HEK293T (cell line): ENCODE results near the gene COL27A1.
"Not testable (repeated sequence)": the region's sequence is repeated elsewhere in the genome, so short reads cannot be mapped to it uniquely, and the experiment has no call there.

ENCODE experiments used
- ARNT ChIP-seq: fragments of 450-650 bp; IDR thresholded peaks from 2 replicates; pipeline ENCODE4 v1.6.1; 2017; ENCODE audit warnings: mild to moderate bottlenecking
- BHLHE40 ChIP-seq: fragments of 450-650 bp; IDR thresholded peaks from 2 replicates; pipeline ENCODE4 v1.6.1; 2016; ENCODE audit warnings: mild to moderate bottlenecking, moderate library complexity, borderline replicate concordance
- ELF4 ChIP-seq: fragments of 450-650 bp; IDR thresholded peaks from 2 replicates; pipeline ENCODE4 v1.6.1; 2017; ENCODE audit warnings: antibody characterized with exemption
- FOXM1 ChIP-seq: fragments of 450-650 bp; IDR thresholded peaks from 2 replicates; pipeline ENCODE4 v1.6.1; 2017; ENCODE audit warnings: mild to moderate bottlenecking, borderline replicate concordance
- HDGF ChIP-seq: fragments of 450-650 bp; IDR thresholded peaks from 2 replicates; pipeline ENCODE4 v1.6.1; 2017; ENCODE audit warnings: antibody characterized with exemption, borderline replicate concordance
- L3MBTL2 ChIP-seq: fragments of 450-650 bp; conservative IDR thresholded peaks from 2 replicates; pipeline ENCODE4 v1.6.1; 2016; ENCODE audit warnings: mild to moderate bottlenecking
- SUZ12 ChIP-seq: fragments of 450-650 bp; IDR thresholded peaks from 2 replicates; pipeline ENCODE4 v1.6.1; 2016; ENCODE audit warnings: mild to moderate bottlenecking
- TARDBP ChIP-seq: fragments of 450-650 bp; IDR thresholded peaks from 2 replicates; pipeline ENCODE4 v1.6.1; 2016
- ZNF384 ChIP-seq: fragments of 450-650 bp; IDR thresholded peaks from 2 replicates; pipeline ENCODE4 v1.6.1; 2016
- TF ChIP-seq, protein P1 (sequence below): fragments of 450-650 bp; IDR thresholded peaks from 2 replicates; pipeline ENCODE4 v1.6.1; 2016

- TF ChIP-seq HDGF, SUZ12, ARNT, FOXM1, BHLHE40, ELF4, L3MBTL2, ZNF384, TARDBP: not testable (repeated sequence)
- TF ChIP-seq, protein P1, sequence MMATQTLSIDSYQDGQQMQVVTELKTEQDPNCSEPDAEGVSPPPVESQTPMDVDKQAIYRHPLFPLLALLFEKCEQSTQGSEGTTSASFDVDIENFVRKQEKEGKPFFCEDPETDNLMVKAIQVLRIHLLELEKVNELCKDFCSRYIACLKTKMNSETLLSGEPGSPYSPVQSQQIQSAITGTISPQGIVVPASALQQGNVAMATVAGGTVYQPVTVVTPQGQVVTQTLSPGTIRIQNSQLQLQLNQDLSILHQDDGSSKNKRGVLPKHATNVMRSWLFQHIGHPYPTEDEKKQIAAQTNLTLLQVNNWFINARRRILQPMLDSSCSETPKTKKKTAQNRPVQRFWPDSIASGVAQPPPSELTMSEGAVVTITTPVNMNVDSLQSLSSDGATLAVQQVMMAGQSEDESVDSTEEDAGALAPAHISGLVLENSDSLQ: not testable (repeated sequence)
Measured at GRCh38 chr9:114333718-114334117, 178.4 kb downstream of the COL27A1 start.
